Nephron (organoid): ENCODE results near the gene REL.

ENCODE experiments used
- H3K27ac Mint-ChIP-seq, 3 experiments: 2 replicates each; pipeline ENCODE4 v1.8.0; 2020; ENCODE audit warnings: mixed read lengths in 3 of 3, mild to moderate bottlenecking in 2 of 3, moderate library complexity in 1 of 3
- H3K27me3 Mint-ChIP-seq: 2 replicates; pipeline ENCODE4 v1.8.0; 2021; ENCODE audit warnings: low read depth, mild to moderate bottlenecking, moderate library complexity, mixed read lengths
- H3K36me3 Mint-ChIP-seq: 2 replicates; pipeline ENCODE4 v1.8.0; 2020; ENCODE audit warnings: low read depth, mixed read lengths
- H3K4me1 Mint-ChIP-seq: 2 replicates; pipeline ENCODE4 v1.8.0; 2020; ENCODE audit warnings: mixed read lengths
- H3K4me3 Mint-ChIP-seq, 3 experiments: 2 replicates each; pipeline ENCODE4 v1.8.0; 2020; ENCODE audit warnings: mild to moderate bottlenecking in 3 of 3, mixed read lengths in 3 of 3, moderate library complexity in 2 of 3
- H3K9me3 Mint-ChIP-seq: 2 replicates; pipeline ENCODE4 v1.8.0; 2020; ENCODE audit warnings: mixed read lengths
- TF ChIP-seq, protein P1 (sequence below), 3 experiments: fragments of 200-600 bp; sonication (generic); IDR thresholded peaks; one replicate each; pipeline ENCODE4 v1.5.0; 2021; ENCODE audit warnings: antibody characterized with exemption in 3 of 3; ENCODE audit not compliant: unreplicated experiment in 3 of 3

Gene REL

DNA sequence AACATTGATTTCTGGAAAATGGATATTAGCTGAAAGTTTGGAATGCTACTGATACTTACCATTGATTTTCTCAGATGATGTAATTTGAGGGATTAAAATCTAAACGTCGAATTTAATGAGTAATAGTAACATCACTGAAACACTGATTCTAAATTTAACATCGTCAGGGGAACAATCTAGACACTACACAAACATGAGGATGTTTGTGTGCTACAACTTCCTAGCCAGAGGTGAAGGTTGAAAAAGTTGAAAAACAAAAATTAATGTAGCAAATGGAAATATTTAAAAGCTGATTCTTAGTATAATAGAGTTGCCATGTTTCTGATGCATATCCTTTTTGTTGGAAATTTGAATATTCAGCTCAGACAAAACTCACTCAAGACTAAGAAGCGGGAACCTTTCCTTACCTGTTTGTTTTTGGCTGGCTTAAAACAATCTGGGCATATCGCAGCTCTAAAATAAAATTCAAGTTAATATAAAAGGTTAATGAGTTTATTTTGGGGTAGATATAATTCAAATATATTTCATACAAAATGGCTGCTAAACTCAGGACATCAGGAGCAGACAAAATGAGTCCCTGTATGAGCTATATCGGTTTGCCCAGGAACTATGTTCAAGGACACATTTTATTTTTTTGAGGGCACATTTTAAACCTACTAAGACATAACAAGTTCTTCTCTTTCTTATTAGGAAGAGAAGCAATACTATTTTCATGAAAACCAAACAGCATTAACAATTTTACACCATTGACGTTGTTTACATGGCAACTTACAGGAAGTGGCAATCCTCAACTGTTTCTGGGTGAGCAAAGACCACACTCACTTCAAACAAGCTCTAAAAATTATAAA lies 83.5 kb downstream of the REL start:
- no peak overlapping the region for H3K27ac Mint-ChIP-seq
- no peaks in the 10 kb centered on the region for H3K27me3 Mint-ChIP-seq
- TF ChIP-seq, protein P1, sequence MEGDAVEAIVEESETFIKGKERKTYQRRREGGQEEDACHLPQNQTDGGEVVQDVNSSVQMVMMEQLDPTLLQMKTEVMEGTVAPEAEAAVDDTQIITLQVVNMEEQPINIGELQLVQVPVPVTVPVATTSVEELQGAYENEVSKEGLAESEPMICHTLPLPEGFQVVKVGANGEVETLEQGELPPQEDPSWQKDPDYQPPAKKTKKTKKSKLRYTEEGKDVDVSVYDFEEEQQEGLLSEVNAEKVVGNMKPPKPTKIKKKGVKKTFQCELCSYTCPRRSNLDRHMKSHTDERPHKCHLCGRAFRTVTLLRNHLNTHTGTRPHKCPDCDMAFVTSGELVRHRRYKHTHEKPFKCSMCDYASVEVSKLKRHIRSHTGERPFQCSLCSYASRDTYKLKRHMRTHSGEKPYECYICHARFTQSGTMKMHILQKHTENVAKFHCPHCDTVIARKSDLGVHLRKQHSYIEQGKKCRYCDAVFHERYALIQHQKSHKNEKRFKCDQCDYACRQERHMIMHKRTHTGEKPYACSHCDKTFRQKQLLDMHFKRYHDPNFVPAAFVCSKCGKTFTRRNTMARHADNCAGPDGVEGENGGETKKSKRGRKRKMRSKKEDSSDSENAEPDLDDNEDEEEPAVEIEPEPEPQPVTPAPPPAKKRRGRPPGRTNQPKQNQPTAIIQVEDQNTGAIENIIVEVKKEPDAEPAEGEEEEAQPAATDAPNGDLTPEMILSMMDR (IDR thresholded peaks at IDR 0.05; ENCODE audit: unreplicated experiment in 3 of 3), result no peak
- H3K9me3 Mint-ChIP-seq, result no peaks in the 10 kb centered on the region
- H3K36me3 Mint-ChIP-seq, result no peaks in the 10 kb centered on the region
- no peak overlapping the region for H3K4me3 Mint-ChIP-seq
- H3K4me1 Mint-ChIP-seq, result no peaks in the 10 kb centered on the region

DNA sequence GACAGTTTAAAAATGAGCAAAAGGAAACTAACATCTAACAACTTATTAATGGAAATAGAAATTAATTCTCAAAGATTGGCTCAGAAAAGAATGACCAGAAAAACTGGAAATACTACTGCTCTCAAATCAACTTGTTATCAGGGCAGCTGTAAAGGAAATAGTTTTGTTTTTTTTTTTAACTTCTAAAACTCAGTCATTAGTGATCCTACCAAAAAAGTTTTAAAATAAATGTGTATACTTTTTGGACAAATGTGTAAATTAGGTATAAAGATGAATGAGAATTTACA lies 84.1 kb downstream of the REL start:
- H3K4me3 Mint-ChIP-seq, result no peak overlapping the region
- H3K27ac Mint-ChIP-seq, result no peak overlapping the region
- no peaks in the 10 kb centered on the region for H3K27me3 Mint-ChIP-seq
- no peaks in the 10 kb centered on the region for H3K9me3 Mint-ChIP-seq
- no peaks in the 10 kb centered on the region for H3K36me3 Mint-ChIP-seq
- H3K4me1 Mint-ChIP-seq, result no peaks in the 10 kb centered on the region
- TF ChIP-seq, protein P1 (IDR thresholded peaks at IDR 0.05; ENCODE audit: unreplicated experiment in 3 of 3), result no peak

DNA sequence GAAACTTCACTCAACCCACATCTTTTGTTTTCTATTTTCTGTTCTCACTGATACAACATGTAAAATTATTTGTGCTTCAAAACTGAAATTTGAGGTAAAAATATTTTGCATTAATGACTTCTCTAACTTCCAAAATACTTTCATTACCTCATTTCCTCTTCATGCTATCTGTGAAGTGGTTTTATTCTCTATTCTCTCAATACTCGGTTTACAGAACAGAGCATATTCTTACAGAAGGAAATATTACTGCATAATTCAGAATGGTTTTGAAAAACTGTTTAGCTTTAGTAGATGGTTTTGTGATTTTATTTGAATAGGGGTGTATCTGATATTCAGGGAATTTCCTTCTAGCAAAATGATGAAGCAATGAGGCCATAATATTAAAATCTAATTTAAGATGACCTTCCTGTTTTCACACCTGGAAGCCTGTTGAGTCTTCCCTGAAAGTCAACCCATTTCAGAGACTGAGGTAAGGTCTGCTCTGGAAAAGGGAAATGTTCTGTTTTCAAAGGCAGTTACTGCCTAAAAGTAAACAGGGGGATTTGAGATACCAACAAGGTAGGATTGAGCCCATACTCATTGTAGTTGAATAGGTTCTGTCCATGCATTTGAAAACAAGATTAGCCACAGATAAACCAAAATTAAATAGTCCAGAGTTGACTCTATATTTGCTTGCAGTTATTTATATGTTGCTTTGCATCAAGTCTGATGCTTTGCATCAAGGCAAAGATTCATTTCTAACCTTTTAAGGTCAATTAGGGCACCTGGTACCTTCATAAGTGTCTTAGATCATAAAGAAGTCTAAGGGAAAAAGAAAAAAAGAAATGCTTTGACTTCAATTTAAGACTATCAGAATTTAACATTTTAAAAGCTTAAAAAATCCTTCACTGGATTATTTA lies 85.4 kb downstream of the REL start:
- H3K27ac Mint-ChIP-seq, result no peak overlapping the region
- H3K4me1 Mint-ChIP-seq, result no peaks in the 10 kb centered on the region
- H3K36me3 Mint-ChIP-seq, result no peaks in the 10 kb centered on the region
- TF ChIP-seq, protein P1 (IDR thresholded peaks at IDR 0.05; ENCODE audit: unreplicated experiment in 3 of 3), result no peak
- H3K27me3 Mint-ChIP-seq, result no peaks in the 10 kb centered on the region
- no peak overlapping the region for H3K4me3 Mint-ChIP-seq
- no peaks in the 10 kb centered on the region for H3K9me3 Mint-ChIP-seq

DNA sequence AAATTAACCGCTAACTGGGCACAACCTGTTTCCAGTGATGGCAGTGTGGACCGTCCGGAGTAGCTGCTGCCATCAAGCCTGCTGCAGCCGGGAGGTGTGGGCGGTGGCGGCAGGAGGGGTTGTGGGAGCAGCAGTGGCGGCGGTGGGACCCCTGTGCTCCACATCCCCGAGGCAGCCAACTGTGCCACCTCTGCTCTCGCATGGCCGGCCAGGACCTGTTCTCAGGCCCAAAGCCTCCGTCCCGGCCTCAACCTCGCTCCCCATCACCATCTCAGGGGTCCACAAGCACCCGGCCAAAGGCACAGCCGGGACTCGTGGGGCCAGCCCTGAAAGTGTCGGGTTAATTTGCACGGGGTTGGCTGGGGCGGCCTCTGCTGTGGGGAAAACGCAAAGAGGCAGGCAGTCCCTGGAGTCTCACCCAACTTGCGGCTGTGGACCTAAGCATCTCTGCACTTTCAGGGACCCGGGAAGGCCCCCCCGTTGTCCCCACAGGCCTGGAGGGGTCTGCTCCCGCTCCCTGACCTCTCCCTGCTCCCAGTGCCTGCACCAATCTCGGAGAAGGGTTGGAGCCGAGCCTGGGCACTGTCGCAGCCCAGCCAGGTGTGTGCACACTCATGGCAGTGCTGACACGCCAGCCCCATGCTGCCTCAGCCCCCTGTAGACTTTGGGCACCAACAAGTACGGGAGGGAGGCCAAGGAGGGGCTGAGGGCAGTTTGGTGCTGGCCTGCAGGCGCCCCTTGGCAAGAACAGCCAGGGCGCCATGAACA lies 91.7 kb downstream of the REL start:
- H3K27ac Mint-ChIP-seq, result no peak overlapping the region
- no peaks in the 10 kb centered on the region for H3K27me3 Mint-ChIP-seq
- H3K4me1 Mint-ChIP-seq, result peaks cover 10% of the 10 kb centered on the region
- no peaks in the 10 kb centered on the region for H3K36me3 Mint-ChIP-seq
- H3K9me3 Mint-ChIP-seq, result no peaks in the 10 kb centered on the region
- no peak overlapping the region for H3K4me3 Mint-ChIP-seq
- TF ChIP-seq, protein P1 (IDR thresholded peaks at IDR 0.05; ENCODE audit: unreplicated experiment in 3 of 3), result no peak

DNA sequence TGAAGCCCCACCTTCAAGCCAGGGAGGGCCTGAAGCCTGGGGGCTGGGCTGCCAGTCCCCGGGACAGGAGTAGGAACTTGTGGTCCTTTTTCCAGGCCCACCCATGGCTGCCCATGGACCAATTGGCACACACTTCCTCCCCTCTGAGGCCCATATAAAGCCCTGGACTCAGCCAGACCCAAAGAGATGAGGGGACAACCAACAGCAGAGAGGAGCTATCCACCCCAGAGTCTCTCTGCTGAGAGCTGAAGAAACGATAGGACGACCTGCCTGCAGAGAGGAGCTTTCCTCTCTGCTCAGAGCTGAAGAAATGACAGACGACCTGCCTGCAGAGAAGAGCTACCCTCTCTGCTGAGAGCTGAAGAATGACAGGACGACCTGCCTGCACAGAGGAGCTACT lies 92.3 kb downstream of the REL start:
- Mint-ChIP-seq H3K36me3 (no peaks in the 10 kb centered on the region), H3K4me3 (no peak overlapping the region), H3K4me1 (peaks cover 10% of the 10 kb centered on the region), H3K9me3 (no peaks in the 10 kb centered on the region), H3K27ac (no peak overlapping the region), H3K27me3 (no peaks in the 10 kb centered on the region)
- TF ChIP-seq, protein P1 (IDR thresholded peaks at IDR 0.05; ENCODE audit: unreplicated experiment in 3 of 3), result no peak
